Upper lobe of left lung (tissue), 4 donors: ENCODE measurements around the gene FOXF2.

Experiments used
- CTCF ChIP-seq, 6 experiments: fragments of 450-650 bp in 4 of 6; fragments of 200-600 bp in 2 of 6; sonication (generic) in 2 of 6; IDR thresholded peaks; one replicate each; pipeline ENCODE4 v1.5.1; 2016 to 2019; ENCODE audit warnings: antibody characterized with exemption in 6 of 6
- POLR2A ChIP-seq, 4 donors: fragments of 450-650 bp; IDR thresholded peaks; one replicate each; pipeline ENCODE4 v1.5.1; 2016 to 2017; ENCODE audit warnings: antibody characterized with exemption in 4 of 4, mild to moderate bottlenecking in 2 of 4

- TF ChIP-seq CTCF (IDR thresholded peaks at IDR 0.05): no peak
- TF ChIP-seq POLR2A (IDR thresholded peaks at IDR 0.05): no peak
Measured at GRCh38 chr6:1346558-1347091, 42.8 kb upstream of the FOXF2 start.
